GM19025 (cell line): ENCODE measurements around the gene TEX2.
"Not testable (repeated sequence)": the region's sequence is repeated elsewhere in the genome, so short reads cannot be mapped to it uniquely, and the experiment has no call there.

Experiments used
- ATAC-seq: cut with Tn5 transposase; IDR thresholded peaks from one replicate; pipeline ENCODE4 v1.9.1; 2021; ENCODE audit warnings: mild to moderate bottlenecking, low read depth, moderate library complexity; ENCODE audit not compliant: unreplicated experiment

Gene TEX2

DNA sequence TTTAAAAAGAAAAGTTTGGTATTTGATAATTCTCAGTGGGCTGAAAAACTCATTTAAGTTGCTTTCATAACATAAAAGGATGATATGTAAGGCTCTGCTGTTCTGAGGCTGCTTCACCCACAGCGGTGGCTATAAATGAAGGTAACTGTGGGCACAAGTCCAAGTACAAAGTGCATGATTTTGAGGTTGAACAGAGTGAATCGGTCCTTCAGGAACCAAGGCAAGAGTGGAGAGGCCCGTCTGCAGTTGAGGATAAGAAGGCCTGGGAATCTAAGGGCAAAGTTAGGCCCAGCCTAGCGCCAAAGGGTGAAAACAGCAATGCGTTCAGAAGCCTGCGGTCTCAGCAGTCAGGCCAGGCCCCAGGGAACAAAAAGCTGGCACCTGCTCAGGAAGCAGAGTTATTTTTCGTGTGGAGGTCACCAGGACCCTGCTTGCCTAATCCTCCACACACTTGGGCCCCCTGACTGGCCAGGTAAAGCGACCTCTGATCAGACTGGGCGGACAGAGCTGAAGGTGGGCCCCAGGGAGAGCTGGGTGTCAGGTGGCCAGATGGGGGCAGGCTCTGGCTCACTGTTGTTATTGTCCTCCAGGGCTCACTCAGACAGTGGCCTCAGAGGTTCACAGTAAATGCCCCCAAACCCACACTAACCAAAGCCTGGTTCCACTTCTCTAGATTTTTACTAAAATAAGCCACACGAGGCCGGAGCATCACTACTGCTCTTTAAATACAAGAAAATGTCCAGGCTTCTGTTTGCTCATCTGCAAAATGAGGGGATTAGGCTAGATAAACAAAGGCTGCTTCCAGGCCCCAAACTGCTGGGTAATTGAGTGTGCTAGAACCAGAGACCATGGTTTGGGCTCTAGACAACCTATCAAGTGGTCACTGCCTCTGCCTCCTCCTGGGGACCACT, 46.5 kb downstream of the TEX2 start:
- no peak for ATAC-seq

DNA sequence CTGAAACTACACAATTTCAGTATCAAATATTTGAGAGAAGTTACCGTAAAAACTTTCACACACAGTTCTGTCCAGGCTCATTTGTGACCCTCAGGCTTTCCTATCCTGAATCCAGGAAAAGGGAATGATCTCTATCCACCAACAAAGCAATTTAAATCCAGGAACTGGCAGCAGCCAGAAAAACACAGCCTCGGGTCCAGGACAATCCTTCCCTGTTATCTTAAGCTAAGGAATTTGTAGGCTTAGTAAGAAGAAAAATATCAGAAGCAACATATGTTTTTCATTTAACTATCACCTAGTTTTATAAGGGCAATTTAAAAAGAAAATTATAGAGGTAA, 47.1 kb downstream of the TEX2 start:
- ATAC-seq, result no peak

DNA sequence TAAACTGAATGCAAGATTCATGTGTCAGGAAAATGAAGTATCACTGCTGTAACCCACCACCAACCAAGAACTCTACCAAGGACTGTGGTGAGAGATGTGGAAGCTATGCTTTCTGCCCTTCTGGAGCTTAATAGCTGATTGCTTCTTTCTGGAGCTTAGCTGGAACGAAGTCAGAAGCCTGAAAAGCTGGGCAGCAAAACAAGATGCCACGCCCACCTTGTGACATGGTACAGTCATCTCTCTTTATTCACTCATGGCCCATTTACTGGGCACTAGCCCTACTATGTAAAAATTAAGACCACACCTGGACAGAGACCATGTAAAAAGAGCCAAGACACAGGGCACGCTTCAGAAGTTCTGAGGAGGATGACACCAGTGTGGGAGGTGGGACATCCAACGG, 48.1 kb downstream of the TEX2 start:
- no peak for ATAC-seq

GRCh38 chr17:64213995-64214811, 48.9 kb downstream of the TEX2 start:
- no peak for ATAC-seq

GRCh38 chr17:64212122-64212521, 50.9 kb downstream of the TEX2 start:
- no peak for ATAC-seq

DNA sequence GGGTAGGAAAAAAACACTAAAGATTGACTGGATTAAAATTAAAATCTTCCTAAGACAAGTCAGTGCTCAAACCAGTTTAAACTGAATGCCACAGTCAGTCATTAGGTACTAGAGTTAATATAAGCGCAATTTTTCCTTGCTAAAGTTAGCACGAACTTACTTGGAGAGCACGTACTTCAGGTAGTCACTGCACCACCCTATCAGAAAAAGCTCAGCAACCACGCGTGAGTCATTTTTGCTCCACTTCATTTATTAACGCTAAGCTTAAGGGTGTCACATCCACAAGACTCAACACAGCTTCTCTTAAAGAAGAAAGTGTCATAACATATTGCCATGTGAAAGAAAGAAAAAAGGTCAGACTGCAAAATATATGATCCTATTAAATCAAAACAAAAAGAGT, 53.1 kb downstream of the TEX2 start:
- ATAC-seq, result no peak

- ATAC-seq, result no peak
These were observed 53.6 kb downstream of the TEX2 start for GRCh38 chr17:64209356-64209941.

GRCh38 chr17:64208656-64209055, 54.4 kb downstream of the TEX2 start:
- not testable (repeated sequence) for ATAC-seq

GRCh38 chr17:64205804-64206203, 57.3 kb downstream of the TEX2 start:
- no peak for ATAC-seq

DNA sequence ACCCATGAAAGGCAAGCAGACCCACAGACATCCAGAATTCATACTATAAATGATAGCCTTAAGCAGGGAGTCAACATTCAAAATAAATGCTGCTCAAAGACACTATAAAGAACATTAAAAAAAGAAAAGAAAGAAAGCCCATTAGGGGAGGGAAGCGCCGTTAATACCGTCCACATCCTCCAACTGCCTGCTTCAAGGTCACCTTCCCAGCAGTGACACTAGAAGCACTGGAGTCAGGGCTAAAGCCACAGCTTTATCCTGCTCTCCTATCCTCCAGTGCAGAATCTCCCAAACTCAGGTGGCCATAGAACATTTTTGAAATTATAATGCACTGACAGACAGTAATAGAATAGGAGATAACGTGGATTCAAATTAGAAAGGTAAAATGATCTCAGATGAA, 59.4 kb downstream of the TEX2 start:
- ATAC-seq, result no peak

DNA sequence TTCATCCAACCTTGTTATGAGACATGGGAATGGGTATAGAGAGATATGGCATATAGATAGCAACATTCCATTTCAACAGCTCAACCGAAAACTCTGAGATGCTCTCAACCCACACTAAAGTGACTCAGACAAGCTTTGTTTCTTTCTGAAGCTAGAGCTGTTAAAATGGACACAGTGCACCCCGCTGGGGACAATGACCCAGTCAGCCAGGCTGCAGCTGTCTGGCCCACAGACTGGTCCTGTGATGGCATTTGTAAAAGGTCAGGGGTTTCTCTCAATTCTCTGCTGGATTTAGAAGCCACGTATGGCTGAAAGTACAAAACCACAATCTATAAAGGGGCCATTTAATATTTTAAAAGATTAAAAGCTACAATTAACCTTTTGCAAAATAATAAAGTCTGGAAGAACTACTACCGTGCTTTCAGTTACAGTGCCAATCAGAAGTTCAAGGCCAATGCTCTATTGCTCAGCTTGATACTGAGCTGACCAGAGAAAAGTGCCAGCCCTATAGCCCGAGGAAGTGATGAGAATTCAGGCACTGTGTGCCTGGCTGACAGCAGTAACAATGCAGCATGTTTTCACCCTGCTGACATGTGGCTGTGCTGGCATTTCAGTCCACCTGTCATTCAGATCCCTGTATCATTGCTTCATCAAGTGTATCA, 60.2 kb downstream of the TEX2 start:
- no peak for ATAC-seq

DNA sequence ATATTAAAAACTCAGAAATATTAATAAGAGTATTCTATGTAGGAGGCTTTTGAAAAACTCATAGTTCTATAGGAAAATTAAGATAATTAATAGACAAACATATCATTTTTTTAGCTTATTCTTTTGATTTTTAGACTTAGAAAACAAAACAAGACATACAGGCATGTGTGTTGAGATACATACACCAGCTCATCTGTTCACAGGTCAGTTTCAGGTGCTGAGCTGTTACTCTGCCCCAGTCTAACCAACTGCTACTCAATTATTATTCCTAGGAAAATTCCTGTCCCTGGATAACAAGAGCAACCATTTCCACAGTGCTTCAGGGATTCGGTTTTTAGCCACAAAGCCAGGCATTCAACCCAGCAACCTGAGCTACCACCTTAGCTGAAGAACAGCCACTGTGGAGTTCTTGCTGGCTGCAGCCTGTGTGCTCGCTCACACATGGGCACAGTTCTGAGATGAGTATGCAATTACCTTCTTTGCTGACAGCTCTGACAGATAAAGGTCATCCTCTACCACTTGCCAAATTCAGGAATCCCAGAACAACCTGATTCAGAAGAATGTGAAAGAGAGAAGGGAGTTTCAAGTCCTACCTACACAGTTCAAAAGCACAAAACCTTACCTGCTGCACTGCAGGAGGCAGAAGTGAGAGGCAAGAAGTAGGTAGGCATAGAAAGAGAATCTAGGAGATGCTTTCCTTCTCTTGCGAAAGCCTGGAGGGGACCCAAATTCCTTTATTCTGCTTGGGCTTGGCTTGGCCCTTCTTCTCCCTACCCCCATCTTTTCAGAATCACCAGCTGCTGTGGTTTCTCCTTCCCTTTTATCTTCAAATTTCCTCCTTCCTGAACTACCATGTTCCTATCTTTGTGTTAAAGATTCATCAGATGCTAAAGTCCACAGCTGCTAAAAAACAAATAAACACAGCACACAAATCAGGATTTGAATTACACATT, 62.7 kb downstream of the TEX2 start:
- ATAC-seq, result no peak

DNA sequence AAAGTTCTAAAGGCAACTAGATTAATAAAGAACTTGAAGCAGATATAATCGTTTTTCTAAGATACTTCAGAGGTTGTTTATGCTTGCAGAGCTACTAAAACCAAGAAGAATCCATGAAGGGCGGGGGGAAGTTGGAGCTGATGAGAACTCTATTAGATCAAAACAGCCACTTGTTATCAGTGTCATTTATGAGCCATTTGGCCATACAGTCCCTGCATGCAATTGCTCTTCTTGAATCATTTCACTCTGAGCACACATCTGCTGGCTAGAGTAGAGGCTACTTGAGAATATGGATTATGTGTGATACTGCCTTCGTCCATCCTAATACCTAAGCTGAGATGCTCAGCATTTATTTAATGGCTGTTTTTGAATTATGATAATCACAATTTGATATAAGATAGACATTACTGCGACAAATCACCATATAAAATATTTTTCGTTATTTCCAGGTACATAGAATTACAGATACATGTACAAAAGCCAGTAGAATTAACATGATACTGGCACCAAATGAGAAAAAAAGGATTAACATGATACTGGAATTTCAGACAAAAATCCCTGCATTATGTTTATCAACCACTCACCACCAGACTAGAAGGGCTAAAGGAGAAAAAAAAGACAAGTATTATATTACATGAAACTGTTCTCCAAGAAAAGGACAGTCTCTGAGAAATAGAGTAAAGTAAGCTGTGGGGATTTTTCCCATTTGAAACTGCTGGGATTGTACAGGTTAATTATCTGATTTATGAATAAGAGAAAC, 64.5 kb downstream of the TEX2 start:
- ATAC-seq, result no peak

- ATAC-seq, result no peak
These were observed 66.5 kb downstream of the TEX2 start for GRCh38 chr17:64196601-64197000.

- ATAC-seq, result no peak
These were observed 69.5 kb downstream of the TEX2 start for GRCh38 chr17:64193561-64193960.

- no peak for ATAC-seq
These were observed 70.5 kb downstream of the TEX2 start for GRCh38 chr17:64192589-64192988.

- no peak for ATAC-seq
These were observed 72.6 kb downstream of the TEX2 start for GRCh38 chr17:64190472-64190871.

DNA sequence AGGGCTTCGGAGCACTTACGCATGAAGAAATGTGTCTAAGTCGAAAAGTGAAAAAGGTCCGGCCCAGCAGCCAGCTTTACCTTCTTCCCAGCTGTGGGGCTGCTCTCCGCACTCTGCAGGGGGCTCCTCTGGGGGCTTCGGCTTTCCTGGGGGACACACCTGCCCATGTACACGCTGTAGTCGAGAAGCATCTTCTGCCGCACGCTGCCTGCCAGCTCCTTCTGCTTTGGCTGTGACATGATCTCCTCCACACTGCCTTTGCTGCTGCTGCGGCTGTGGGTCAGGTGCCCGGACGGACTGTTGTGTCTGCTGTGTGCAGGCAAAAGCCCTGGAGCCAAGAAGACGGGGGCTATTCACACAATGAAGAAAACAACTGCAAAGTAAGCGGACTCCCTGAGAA, 75.0 kb downstream of the TEX2 start:
- ATAC-seq, result no peak
